Upper lobe of left lung (tissue), 4 donors: ENCODE measurements around the gene DTX2.
"Not testable (repeated sequence)": the region's sequence is repeated elsewhere in the genome, so short reads cannot be mapped to it uniquely, and the experiment has no call there.

Experiments
- CTCF ChIP-seq, 6 experiments: fragments of 450-650 bp in 4 of 6; fragments of 200-600 bp in 2 of 6; sonication (generic) in 2 of 6; IDR thresholded peaks; one replicate each; pipeline ENCODE4 v1.5.1; 2016 to 2019; ENCODE audit warnings: antibody characterized with exemption in 6 of 6
- POLR2A ChIP-seq, 4 donors: fragments of 450-650 bp; IDR thresholded peaks; one replicate each; pipeline ENCODE4 v1.5.1; 2016 to 2017; ENCODE audit warnings: antibody characterized with exemption in 4 of 4, mild to moderate bottlenecking in 2 of 4
- POLR2AphosphoS5 ChIP-seq, 2 donors: sonication (generic); formaldehyde crosslinking; IDR thresholded peaks; one replicate each; pipeline ENCODE4 v1.5.1; 2017; ENCODE audit warnings: antibody characterized with exemption in 2 of 2

GRCh38 chr7:76467743-76468404 is 6.4 kb downstream of the DTX2 start:
- not testable (repeated sequence) for TF ChIP-seq CTCF, POLR2AphosphoS5, POLR2A (IDR thresholded peaks at IDR 0.05)
